MM.1S (cell line): ENCODE data around the gene CHST9.

ENCODE experiments used
- DNase-seq: peaks from one replicate; pipeline ENCODE4 v3.0.0-alpha.2; 2015
- H2AFZ ChIP-seq: fragments of 300-600 bp; sonication (generic); 2 replicates; pipeline ENCODE4 v1.6.0; 2016; ENCODE audit warnings: antibody characterized with exemption, low read length
- H3F3A ChIP-seq: fragments of 300-600 bp; sonication (generic); 2 replicates; pipeline ENCODE4 v1.6.1; 2016; ENCODE audit warnings: mild to moderate bottlenecking, antibody characterized with exemption, low read length, moderate library complexity, mixed read lengths; ENCODE audit not compliant: insufficient read depth
- H3K27ac ChIP-seq: fragments of 300-600 bp; sonication (generic); 2 replicates; pipeline ENCODE4 v1.5.1; 2016; ENCODE audit warnings: mild to moderate bottlenecking, low read length
- H3K27me3 ChIP-seq: fragments of 300-600 bp; sonication (generic); replicated peaks from 2 replicates; pipeline ENCODE4 v1.6.0; 2016; ENCODE audit warnings: low read length; ENCODE audit not compliant: insufficient read depth
- H3K36me3 ChIP-seq: fragments of 300-600 bp; sonication (generic); replicated peaks from 2 replicates; pipeline ENCODE4 v1.6.1; 2016; ENCODE audit warnings: mild to moderate bottlenecking, low read length, mixed read lengths; ENCODE audit not compliant: insufficient read depth
- H3K4me1 ChIP-seq: fragments of 300-600 bp; sonication (generic); 2 replicates; pipeline ENCODE4 v1.6.1; 2016; ENCODE audit warnings: low read length, mixed read lengths
- H3K4me2 ChIP-seq: fragments of 300-600 bp; sonication (generic); 2 replicates; pipeline ENCODE4 v1.6.0; 2016; ENCODE audit warnings: low read depth, low read length
- H3K4me3 ChIP-seq: fragments of 300-600 bp; sonication (generic); 2 replicates; pipeline ENCODE4 v1.5.1; 2016; ENCODE audit warnings: low read length, mixed read lengths
- H3K79me2 ChIP-seq: fragments of 300-600 bp; sonication (generic); 2 replicates; pipeline ENCODE4 v1.6.1; 2016; ENCODE audit warnings: mixed run types, low read length, mixed read lengths
- H3K9ac ChIP-seq: fragments of 300-600 bp; sonication (generic); 2 replicates; pipeline ENCODE4 v1.6.1; 2016; ENCODE audit warnings: low read length, mixed read lengths
- H3K9me2 ChIP-seq: fragments of 300-600 bp; sonication (generic); replicated peaks from 2 replicates; pipeline ENCODE4 v1.6.1; 2016; ENCODE audit warnings: mild to moderate bottlenecking, low read length, mixed read lengths; ENCODE audit not compliant: insufficient read depth
- H3K9me3 ChIP-seq: fragments of 300-600 bp; sonication (generic); replicated peaks from 2 replicates; pipeline ENCODE4 v1.6.1; 2016; ENCODE audit warnings: mild to moderate bottlenecking, low read length, mixed read lengths; ENCODE audit not compliant: insufficient read depth
- H4K20me1 ChIP-seq: fragments of 300-600 bp; sonication (generic); 2 replicates; pipeline ENCODE4 v1.6.1; 2016; ENCODE audit warnings: mild to moderate bottlenecking, low read length, moderate library complexity, mixed read lengths; ENCODE audit not compliant: insufficient read depth
- EZH2 ChIP-seq: fragments of 300-600 bp; sonication (generic); optimal IDR thresholded peaks from 2 replicates; pipeline ENCODE3; 2017; ENCODE audit warnings: low read depth, mild to moderate bottlenecking, antibody characterized with exemption, low read length, mixed read lengths
- EZH2phosphoT487 ChIP-seq: fragments of 300-600 bp; sonication (generic); IDR thresholded peaks from 2 replicates; pipeline ENCODE4 v1.6.1; 2018; ENCODE audit warnings: antibody characterized with exemption, low read length
- TF ChIP-seq, protein P1 (sequence below): fragments of 300-600 bp; sonication (generic); IDR thresholded peaks from 2 replicates; pipeline ENCODE4 v1.5.1; 2016; ENCODE audit warnings: antibody characterized with exemption, low read length, mixed read lengths

Gene CHST9

DNA sequence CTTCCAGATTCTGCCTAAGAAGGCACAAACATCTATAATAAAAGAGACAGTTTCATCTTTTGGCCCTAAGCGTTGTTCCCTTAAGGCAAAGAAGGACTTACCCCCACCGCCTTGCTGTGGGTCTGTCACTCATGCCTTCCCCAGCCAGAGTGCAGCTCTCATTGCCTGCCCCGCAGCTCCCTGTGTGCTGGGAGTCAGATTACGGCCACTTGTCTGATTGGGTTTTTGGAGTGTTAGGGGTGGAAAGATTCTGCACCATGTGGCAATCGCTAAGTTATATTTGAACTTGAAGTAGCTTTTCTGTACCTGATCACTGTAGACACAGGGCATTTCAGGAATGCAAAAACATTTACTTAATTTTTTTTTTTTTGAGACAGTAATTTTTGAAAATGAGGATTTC, 319.6 kb downstream of the CHST9 start, which contains the start of gene AQP4:
TSS of gene AQP4 (minus strand) at position 151 of the 400 bp plus-strand sequence. CDS start at position 133, 18 bp downstream.
- DNase-seq = no peak
- Histone ChIP-seq H3K9ac (no peak within 1 kb of the TSS), H3K9me3 (no peaks in the 10 kb centered on the region), H3K9me2 (no peaks in the 10 kb centered on the region), H3K4me3 (no peak within 1 kb of the TSS), H3K4me1 (no peaks in the 10 kb centered on the region), H3K36me3 (no peaks in the 10 kb centered on the region), H3K27ac (no peak within 1 kb of the TSS), H2AFZ (no peak within 1 kb of the TSS), H3F3A (no peaks in the 10 kb centered on the region), H3K4me2 (peak within 1 kb of the TSS; percentile 16; the same call in 1 of the 2 replicates), H3K27me3 (no peaks in the 10 kb centered on the region), H3K79me2 (no peaks in the 10 kb centered on the region), H4K20me1 (no peaks in the 10 kb centered on the region)
- TF ChIP-seq, protein P1, sequence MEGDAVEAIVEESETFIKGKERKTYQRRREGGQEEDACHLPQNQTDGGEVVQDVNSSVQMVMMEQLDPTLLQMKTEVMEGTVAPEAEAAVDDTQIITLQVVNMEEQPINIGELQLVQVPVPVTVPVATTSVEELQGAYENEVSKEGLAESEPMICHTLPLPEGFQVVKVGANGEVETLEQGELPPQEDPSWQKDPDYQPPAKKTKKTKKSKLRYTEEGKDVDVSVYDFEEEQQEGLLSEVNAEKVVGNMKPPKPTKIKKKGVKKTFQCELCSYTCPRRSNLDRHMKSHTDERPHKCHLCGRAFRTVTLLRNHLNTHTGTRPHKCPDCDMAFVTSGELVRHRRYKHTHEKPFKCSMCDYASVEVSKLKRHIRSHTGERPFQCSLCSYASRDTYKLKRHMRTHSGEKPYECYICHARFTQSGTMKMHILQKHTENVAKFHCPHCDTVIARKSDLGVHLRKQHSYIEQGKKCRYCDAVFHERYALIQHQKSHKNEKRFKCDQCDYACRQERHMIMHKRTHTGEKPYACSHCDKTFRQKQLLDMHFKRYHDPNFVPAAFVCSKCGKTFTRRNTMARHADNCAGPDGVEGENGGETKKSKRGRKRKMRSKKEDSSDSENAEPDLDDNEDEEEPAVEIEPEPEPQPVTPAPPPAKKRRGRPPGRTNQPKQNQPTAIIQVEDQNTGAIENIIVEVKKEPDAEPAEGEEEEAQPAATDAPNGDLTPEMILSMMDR = no peak
- no peak for TF ChIP-seq EZH2phosphoT487
- TF ChIP-seq EZH2 = no peak

DNA sequence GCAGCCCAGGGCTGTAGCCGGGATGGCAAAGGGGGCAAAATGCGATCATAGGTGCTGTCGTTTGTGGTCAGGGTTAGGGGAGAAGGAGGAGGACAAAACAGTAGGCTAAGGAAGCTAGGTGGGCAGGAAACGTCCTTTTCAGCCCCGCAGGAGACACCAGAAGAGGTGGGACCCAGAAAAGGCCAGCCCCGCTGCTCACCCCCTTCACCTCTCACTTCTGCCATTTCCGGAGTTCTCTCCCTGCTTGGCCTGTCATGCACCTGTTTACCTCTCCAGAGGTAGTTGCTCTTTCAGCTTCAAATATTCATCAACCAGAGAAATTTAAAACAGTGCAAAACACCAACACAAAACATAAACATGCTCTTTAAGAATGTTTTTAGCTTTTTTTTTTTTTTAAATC, 320.4 kb downstream of the CHST9 start:
- Histone ChIP-seq H3F3A (no peaks in the 10 kb centered on the region), H3K27me3 (no peaks in the 10 kb centered on the region), H3K9me3 (no peaks in the 10 kb centered on the region), H2AFZ (no peak overlapping the region), H3K36me3 (no peaks in the 10 kb centered on the region), H3K4me3 (no peak overlapping the region), H3K4me2 (peak overlapping the region; percentile 16; the same call in 1 of the 2 replicates), H3K9me2 (no peaks in the 10 kb centered on the region), H3K9ac (no peak overlapping the region), H4K20me1 (no peaks in the 10 kb centered on the region), H3K79me2 (no peaks in the 10 kb centered on the region), H3K27ac (no peak overlapping the region), H3K4me1 (no peaks in the 10 kb centered on the region)
- TF ChIP-seq EZH2phosphoT487 = no peak
- TF ChIP-seq EZH2 = no peak
- no peak for DNase-seq

DNA sequence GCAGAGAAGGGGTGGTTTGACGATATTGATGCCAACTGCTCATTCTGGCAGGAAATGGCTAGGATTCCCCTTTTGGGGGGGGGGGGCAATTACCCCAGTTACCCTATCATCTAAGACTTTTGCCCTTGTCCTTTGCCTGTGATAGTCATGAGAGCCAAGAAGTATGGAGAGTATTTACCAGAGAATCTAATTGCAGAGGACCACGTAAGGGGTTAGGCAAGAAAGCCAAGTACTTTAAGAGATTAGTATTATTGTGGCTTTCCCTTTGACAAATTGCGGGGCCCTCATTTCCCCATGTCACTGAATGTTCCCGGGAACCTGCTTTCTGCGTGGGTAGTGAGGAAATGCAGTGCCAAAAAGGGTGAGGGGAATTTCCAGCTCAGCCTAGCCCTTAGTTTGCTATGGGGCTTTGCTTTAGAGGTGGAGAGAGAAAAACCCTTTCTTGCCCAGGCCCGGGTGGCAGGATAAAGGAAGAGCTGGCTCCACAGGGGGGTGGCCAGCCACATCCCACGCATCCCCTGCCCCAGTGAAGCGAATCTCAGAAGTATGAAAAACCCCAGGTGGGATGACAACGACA, 321.1 kb downstream of the CHST9 start:
- H3K9me2 ChIP-seq = no peaks in the 10 kb centered on the region
- H3K4me2 ChIP-seq = peak overlapping the region; percentile 16; the same call in 1 of the 2 replicates

More for the DNA sequence above, 321.1 kb downstream of the CHST9 start:
- TF ChIP-seq EZH2 (no peak), EZH2phosphoT487 (no peak)
- TF ChIP-seq, protein P1 = no peak
- H3K27me3 ChIP-seq = no peaks in the 10 kb centered on the region
- H3K4me1 ChIP-seq = no peaks in the 10 kb centered on the region
- no peak for DNase-seq
- H3F3A ChIP-seq = no peaks in the 10 kb centered on the region
- H3K9ac ChIP-seq = no peak overlapping the region
- H3K79me2 ChIP-seq = no peaks in the 10 kb centered on the region
- H2AFZ ChIP-seq = no peak overlapping the region
- no peak overlapping the region for H3K4me3 ChIP-seq
- no peaks in the 10 kb centered on the region for H3K36me3 ChIP-seq
- no peaks in the 10 kb centered on the region for H3K9me3 ChIP-seq
- H3K27ac ChIP-seq = no peak overlapping the region
- no peaks in the 10 kb centered on the region for H4K20me1 ChIP-seq
